Left hindlimb (tissue), 1 donor: ENCODE measurements around the gene IFNLR1.

Experiments
- DNase-seq: peaks from one replicate; pipeline ENCODE4 v3.0.0-alpha.2; 2018

The IFNLR1 gene

DNA sequence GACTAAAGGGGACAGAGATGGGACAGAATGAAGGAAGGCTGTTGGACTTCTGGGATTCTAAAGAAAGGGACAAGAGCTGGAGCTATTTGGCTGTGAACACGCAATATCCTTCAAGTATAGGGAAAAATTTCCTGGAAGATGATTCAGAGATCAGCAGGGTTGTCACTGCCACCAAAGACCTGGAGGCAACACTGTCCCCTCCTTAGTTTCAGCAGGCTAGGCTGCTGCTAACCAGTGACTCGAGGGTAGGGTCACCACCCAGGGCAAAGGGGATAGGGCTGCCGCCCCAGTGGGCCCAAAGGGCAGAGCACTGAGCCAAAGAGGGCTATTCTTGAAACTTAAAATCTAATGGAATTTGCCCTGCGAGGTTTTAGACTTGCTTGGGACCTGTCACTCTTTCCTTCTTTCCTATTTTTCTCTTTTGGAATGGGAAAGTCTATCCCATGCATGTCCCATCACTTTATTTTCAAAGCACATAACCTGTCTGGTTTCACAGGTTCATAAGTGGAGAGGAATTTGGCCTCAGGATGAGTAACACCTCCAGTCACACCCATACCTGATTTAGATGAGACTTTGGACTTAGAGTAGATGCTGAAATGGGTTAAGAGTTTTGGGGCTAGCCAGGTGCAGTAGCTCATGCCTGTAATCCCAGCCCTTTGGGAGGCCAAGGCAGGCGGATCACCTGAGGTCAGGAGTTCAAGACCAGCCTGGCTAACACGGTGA is 11.9 kb downstream of the IFNLR1 start:
- no peak for DNase-seq

DNA sequence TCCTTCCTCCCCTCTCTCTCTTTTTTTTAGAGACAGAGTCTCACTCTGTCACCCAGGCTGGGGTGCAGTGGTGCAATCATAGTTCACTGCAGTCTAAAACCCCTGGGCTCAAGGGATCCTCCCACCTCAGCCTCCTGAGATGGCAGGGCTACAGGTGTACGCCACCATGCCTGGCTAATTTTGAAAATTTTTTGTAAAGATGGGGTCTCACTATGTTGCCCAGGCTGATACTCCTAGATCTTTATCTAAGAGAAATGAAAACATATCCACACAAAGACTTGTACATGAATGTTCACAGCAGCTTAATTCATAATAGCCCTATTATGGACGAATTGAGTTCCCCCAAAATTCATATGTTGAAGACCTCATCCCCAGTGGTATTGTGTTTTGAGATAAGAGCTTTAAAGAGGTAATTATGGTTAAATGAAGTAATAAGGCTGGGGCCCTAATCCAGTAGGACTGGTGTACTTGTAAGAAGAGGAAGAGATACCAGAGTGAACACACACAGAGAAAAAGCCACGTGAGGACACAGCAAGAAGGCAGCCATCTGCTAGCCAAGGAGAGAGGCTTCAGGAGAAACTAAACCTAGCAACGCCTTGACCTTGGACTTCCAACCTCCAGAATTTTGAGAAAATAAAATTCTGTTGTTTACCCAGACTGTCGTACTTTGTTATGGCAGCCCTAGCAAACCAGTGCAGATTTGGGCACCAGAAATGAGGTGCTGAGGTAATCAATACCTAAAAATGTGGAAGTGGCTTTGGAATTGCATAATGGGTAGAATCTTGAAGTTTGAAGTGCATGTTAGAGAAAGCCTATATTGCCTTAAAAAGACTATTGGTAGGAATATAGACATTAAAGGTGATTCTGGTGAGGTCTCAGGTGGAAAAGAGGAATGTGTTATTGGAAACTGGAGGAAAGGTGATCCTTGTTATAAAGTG is 13.2 kb downstream of the IFNLR1 start:
- no peak for DNase-seq

DNA sequence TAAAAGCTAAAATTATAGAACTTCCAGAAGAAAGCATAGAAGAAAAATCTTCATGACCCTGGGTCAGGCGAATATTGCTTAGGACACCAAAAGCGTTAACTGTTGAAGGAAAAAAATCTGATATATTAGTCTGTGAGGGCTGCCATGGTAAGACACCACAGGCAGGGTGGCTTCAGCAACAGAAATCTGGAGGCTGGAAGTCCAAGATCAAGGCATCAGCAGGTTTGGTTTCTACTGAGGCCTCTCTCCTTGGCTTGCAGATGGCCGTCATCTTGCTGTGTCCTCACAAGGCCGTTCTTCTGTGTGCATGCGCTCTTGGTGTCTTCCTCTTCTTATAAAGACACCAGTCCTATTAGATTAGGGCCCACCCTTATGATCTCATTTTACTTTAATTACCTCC is 14.5 kb downstream of the IFNLR1 start:
- DNase-seq = no peak

DNA sequence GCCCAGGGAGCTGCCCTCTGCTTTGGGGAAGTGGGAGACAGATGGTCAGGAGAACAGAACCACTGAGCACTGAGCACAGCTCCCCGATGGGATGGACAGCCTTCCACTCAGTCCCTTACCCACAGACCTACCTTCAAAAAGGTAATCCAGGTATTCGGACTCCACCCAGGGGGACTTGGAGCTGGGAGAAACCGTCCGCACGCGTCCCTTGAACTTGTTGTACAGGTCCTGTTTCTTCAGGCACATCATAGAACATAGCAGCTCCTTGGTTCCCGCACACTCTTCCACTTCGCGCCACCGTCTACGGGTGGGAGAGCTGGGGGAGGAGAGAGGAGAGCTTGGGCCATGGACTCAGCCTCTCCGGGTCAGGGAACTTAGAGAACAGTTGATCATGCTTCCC is 17.8 kb downstream of the IFNLR1 start:
- no peak for DNase-seq

DNA sequence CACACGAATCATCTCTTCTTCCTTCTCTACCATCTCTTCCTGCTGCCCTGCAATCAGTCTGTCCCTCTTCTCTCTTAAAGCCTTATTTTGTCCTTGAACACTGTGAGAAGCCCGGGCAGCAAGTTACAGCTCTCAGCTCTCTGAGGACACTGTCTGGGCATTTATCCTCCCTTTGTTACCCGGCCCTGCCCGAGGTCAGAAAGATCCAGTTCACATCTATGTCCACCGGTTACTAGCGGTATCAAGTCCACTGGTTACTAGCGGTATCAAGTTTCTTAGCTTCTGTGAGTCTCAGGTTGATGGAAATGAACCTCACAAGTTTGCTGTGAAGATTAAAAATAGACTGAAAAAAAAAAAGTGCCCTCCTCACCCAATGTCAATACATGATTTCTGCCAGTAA is 18.8 kb downstream of the IFNLR1 start:
- no peak for DNase-seq

DNA sequence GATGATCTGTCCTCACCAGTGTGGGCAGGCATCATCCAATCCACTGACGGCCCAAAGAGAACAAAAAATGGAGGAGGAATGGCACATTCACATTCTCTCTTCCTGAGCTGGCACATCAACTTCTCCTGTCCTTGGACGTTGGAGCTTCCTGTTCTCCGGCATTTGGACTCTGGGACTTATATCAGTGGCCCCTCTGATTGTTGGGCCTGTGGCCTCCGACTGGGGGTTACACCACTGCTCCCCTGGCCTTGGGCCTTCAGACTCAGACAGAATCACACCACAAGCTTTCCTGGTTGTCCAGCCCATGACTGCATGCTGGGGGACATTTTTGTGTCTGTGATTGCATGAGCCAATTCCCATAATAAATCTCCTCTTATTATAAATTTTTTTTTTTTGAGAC is 20.1 kb downstream of the IFNLR1 start:
- no peak for DNase-seq

DNA sequence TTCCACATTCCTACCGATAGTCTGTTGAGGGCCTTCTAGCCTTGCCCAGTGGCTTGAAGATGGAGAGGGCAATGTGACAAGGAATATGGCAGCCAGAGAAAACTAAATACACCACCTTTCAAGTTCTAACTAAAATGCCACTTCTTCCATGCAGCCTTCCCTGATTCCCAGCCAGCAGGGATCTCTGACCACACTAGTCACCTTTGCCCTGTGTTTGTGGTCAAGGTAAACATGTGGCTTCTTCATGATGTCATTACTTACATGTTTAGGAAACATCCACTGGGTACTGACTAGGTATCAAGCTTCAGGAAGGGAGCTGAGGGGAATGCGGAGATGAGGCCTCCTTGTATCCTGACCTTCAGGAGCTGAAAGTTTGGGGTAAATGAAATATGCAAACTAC is 21.6 kb downstream of the IFNLR1 start:
- DNase-seq = no peak

DNA sequence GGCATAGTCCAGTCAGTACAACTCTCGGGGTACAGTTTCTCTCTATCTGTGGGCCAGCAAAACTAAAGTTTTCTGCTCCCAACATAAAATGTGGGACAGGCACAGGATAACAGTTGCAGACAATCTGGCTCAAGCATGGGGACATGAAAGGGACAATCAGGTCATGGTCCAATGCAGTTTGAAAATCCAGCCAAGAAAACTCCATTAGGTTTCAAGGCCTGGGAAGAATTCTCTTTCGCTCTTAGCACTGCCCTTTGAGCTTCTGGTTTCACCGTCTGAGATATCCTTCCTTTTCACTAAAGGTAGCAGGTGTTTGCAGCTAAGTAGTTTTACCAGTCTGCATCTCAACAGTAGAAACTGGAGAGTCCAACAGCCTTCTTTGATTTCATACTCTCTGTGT is 23.1 kb downstream of the IFNLR1 start:
- DNase-seq = no peak

DNA sequence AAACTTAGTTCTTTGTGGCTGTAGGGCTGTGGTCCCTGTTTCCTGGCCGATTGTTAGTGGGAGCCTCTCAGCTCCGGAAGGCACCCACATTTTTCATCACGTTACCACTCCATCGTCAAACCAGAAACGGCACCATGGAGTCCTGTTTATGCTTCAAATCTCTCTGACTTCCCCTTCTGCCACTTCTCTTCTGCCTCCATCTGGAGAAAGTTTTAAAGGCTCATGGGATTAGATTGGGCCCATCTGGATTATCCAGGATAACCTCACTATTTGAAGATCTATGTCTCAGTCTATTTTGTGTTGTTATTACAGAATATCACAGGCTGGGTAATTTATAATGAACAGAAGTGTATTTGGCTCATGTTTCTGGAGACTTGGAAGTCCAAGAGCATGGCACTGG is 24.9 kb downstream of the IFNLR1 start:
- DNase-seq = no peak

DNA sequence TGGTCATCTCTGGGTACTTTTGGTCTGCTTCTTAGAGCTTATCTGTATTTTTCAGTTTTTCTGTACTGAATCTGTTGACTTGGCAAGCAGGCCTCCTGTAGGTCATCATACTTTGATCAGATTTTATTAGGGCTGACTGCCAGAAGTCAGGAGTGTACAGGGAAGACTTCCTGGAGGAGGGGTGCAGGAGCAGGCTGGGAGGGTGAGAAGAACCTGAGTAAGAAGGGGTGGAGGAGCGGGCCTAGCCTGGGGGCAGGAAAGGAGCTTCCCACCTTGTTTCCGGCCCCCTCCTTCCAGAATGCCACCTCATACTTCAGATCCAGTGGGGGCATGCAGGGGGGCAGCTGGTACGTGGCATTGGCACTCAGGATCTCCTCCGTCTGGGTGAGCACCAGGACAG is 25.8 kb downstream of the IFNLR1 start:
- DNase-seq = no peak

DNA sequence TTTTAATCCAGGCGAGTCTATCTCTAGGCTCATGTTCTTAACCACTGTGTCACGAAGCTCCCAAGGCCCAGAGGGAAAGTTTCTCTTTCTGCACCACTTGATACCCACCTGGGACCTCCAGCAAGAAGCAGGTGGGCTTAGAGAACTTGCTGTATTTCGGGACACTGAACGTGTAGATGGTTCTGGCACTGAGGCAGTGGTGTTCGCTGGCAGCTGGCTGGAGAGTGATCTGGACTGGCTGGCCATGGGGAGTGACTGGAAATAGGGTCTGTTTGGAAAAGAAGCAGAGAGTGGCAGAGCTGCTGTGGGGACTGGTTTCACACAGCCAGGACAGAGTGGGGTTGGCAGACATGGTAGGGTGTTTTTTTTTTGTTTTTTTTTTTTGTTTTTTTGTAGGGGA is 27.7 kb downstream of the IFNLR1 start:
- no peak for DNase-seq

DNA sequence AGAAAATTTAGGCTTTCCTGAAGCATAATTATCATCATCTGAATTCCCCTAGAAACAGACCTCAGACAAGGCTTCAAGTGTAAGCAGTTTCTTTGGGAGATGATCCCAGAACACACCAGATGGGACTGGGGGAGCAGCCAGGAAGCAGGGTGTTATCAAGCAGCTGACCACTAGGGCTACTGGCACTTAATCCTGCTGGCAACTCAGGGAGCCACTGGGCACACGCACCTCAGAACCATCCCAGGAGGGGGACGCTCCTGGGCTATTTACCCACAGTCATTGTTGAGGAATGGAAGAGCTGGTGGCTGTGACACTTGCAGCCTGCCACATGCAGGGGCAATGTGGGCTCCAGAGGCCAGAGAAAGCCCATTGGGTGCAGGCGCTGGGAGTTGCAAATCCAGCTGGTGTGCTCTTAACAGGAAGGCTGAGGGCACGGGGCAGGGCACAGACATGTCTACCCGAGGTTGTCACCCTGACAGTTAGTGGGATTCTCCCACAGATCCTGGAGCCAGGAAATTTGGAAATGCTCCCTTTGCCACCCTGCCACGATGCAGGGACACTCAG is 29.1 kb downstream of the IFNLR1 start:
- no peak for DNase-seq

DNA sequence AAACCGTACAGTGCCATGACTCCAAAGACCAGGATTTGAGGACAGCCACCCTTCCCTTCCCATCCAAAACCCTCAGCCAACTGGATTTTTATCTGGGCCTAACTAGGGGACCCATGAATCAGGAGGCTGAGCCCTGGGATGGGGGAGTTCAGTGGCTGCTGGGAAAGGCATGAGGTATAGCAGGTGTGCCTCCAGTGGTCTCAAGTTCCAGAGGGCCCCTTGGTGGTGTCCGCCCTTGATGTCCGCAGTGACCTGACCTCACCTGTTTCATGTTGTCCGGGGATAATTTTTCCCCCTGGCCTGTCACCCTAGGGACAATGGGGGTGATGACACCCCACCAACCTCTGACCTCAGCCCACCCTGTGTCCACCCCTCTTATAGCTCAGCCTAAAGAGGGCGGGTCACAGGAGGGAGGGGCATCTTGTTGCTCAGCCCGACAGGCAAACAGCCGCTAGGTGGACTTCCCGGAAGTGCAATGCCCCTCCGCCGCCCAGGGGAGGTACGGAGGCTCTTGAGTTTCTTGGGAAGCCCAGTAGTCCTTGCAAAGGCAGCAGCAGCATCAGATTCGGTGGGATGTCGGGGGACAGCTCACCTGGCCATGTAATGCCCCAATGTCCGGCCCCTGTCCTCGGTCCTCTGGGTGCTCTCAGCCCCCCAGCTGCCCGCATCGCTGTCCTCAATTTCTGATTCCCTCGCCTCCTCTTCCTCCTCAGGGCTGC is 30.4 kb downstream of the IFNLR1 start:
- DNase-seq = no peak

DNA sequence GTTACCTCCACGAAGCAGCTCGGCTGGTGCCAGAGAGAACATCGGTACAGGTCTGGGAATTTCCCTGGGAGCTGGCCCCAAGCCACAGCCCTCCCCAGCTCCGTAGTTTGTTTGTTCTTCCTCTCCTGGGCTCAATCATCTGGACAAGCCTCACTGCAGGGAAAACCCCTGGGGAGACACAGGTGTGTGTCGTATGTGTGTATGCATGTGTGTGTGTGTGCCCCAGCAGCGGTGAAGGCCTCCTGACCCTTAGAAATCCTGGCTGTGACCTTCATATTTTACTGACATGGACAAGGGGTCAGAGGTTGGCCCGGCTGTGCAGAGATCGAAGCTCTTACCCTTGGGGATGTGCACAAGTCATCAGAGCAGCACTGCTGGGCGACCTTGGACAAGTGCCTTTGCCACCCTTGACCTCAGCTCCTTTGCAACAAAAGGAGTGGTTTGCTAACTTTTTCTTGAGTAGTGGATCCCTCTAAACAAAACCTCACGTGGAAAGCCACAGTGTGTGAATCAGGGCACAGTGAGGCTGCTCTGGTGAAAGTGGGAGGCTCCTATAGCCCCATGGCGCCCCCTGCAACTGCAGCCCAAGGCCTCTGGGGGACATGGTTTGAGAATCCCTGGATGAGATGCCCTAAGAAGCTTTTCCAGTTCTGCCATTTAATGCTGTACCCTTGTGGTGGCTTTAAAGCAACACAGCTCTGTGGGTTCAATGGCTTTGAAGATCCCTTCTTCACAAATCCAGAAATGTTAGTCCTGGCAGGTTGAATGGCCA is 31.9 kb downstream of the IFNLR1 start:
- no peak for DNase-seq

DNA sequence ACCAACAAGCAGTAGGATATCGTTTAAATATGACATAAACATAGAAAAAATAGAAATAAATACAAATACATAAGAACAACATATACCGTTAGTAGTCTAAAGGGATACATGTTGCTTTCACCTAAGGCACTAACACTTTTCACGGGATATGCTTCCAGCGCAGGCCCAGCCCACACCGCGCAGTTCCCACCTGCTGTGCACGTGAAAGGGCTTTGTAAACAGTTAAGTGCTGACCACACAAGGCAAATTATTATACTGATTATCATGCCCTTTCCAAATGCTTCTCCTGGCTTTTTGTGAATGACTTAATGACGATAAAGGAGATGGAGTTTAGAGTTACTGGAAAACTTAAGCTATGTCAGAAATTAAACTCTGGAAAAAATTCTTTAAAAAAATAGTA is 32.9 kb downstream of the IFNLR1 start:
- DNase-seq = no peak

DNA sequence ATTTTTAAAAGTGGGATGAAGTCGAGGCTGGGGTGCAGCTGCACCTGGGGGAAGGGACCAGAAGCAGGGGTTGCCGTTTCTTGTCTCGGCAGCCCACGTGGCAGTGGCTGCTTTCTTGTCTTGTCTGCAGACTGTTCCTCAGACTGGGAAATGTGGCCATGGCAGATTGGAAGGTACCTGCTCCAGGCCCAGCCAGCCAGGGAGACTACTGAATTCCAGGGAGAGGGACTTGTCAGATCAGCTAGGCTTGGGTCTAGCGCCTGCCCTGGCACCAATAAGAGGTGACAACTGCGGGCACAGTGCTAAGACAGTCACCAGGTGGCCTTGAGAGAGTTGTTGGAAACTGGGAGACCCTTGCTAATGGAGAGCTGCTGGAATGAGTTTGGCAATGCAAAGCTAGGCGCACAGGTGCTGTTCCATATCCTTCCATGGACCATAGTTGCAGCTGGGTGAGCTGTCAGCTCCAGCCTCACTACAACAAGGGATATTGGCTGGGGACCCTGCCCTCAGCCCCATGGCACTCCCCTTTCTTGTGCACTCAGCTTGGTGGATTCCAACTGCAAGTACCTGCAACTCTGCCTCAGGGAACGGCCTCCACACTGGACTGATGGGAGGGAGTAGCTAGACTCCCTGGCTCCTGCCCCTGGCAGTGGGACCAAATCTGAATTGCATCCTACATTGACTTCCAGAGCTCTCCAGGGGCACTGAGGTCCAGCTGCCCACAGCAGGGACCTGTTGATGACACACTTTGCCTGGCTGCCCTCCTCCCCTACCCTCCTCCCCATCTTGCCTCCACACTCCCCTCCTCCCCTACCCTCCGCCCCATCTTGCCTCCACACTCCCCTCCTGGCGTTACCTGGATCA is 34.2 kb downstream of the IFNLR1 start:
- DNase-seq = no peak

DNA sequence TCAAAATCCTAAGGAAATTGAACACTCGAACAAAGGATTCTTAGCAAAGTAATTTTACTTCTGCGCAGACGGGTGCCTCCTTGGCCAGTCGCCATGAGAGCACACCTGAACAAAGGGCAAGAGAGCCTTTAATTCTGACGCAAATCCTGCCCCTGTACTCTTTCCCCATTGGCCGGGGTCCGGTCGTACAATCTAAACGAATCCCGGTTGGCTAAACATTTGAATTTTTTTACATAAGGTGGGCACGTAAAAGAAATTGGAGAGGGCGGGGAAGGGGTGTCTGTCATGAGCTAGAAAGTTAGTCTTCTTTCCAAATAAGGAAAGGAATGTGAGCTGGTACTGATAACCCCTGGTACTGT is 35.9 kb downstream of the IFNLR1 start:
- DNase-seq = no peak

DNA sequence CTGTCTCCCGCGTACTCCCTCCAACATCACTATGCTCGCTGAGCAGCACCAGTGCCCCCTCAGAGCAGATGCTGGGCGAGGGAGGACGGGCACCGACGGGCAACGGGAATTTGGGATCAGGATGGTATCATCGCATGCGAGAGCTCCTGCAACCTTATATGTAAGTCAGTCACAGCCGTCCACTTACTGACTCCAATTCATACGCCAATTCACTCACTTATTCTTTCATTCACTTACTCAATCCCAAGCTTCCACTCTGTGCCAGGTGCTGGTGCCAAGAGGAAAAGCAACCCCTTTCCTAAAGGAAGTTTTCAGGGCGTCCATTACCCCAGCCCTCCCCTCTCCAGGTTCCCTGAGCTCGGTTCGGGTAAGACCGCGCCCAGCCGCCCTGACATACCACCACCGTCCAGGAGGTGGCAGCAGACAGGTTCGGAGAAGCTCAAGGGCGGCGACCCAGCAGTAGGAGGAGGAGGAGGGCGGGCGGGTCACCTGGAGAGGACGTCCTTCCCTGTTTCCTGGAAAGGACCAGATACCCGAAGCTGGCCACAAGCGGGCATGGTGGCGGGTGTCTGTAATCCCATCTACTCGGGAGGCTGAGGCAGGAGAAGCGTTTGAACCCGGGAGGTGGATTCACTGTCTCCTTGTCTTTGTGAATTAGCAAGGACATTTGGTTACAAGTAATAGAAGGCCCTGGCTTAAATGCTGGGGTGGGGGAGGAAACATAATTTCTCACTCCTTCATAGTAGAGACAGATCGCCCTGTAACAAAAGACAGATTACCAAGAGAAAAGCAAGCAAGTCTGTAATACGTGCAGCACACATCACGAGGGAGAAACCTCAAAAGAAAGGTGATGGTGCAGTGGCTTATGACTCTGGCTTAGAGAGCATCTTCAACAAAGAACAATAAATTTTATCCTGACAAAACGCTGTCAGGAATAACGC is 36.6 kb downstream of the IFNLR1 start:
- peak; percentile 84 for DNase-seq

DNA sequence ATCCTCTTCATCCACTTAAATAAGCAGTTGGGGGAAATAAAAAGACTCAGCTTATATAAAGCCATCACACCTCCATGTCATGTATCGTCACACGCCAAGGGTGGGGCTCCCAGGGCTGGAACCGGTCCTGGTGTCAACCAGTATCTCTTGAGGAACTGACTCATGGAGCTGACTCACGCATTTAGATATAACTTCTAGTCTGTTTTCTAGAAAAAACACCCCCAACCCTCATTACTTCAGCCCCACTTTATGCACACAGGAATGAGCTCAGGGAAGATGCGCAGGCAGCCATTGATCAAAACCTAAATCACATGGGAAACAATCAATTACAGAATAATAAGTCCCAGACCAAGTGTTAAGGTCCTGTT is 37.2 kb downstream of the IFNLR1 start:
- DNase-seq = no peak

DNA sequence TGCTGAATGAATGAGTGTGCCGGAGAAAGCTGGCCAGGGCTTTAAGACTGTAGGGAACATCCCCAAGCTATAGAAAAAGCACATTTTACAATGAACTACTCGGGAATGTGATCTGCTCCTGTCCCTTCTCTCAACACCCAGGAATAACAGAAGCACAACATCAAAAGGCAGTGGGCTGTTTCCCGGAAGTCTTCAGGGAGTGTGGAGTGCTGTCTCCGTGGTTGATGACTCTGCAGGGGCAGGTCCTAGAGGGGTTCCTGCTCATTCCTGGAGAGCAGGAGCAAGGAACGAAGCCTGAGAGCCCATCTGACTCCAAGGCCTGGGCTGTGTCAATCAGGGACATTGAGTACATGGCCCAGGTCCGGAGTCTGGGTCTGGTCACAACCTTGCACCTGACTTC is 39.3 kb downstream of the IFNLR1 start:
- DNase-seq = no peak

DNA sequence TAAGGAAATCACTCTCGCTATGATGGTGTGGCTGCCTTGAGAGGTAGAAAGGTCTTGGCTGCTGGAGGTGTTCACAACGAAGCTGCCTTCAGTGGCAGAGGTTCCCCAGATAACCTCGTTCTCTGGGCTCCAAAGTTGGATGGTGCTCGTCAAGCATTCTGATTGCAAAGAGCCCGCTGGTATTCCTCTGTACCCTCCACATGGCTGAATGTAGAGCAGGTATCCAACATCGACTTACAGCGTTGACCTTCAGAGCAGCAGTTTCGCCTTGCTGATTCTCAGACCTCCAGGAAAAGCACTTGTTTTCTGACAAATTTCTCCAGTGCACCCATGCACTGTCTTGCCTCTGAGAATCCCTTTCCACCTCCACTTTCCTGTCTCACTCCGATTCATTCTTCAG is 39.9 kb downstream of the IFNLR1 start:
- no peak for DNase-seq
